MM.1S (cell line): ENCODE measurements around the gene NOX5.

Experiments used
- DNase-seq: peaks from one replicate; pipeline ENCODE4 v3.0.0-alpha.2; 2015
- H2AFZ ChIP-seq: fragments of 300-600 bp; sonication (generic); 2 replicates; pipeline ENCODE4 v1.6.0; 2016; ENCODE audit warnings: antibody characterized with exemption, low read length
- H3F3A ChIP-seq: fragments of 300-600 bp; sonication (generic); 2 replicates; pipeline ENCODE4 v1.6.1; 2016; ENCODE audit warnings: mild to moderate bottlenecking, antibody characterized with exemption, low read length, moderate library complexity, mixed read lengths; ENCODE audit not compliant: insufficient read depth
- H3K27ac ChIP-seq: fragments of 300-600 bp; sonication (generic); 2 replicates; pipeline ENCODE4 v1.5.1; 2016; ENCODE audit warnings: mild to moderate bottlenecking, low read length
- H3K27me3 ChIP-seq: fragments of 300-600 bp; sonication (generic); replicated peaks from 2 replicates; pipeline ENCODE4 v1.6.0; 2016; ENCODE audit warnings: low read length; ENCODE audit not compliant: insufficient read depth
- H3K36me3 ChIP-seq: fragments of 300-600 bp; sonication (generic); replicated peaks from 2 replicates; pipeline ENCODE4 v1.6.1; 2016; ENCODE audit warnings: mild to moderate bottlenecking, low read length, mixed read lengths; ENCODE audit not compliant: insufficient read depth
- H3K4me1 ChIP-seq: fragments of 300-600 bp; sonication (generic); 2 replicates; pipeline ENCODE4 v1.6.1; 2016; ENCODE audit warnings: low read length, mixed read lengths
- H3K4me2 ChIP-seq: fragments of 300-600 bp; sonication (generic); 2 replicates; pipeline ENCODE4 v1.6.0; 2016; ENCODE audit warnings: low read depth, low read length
- H3K4me3 ChIP-seq: fragments of 300-600 bp; sonication (generic); 2 replicates; pipeline ENCODE4 v1.5.1; 2016; ENCODE audit warnings: low read length, mixed read lengths
- H3K79me2 ChIP-seq: fragments of 300-600 bp; sonication (generic); 2 replicates; pipeline ENCODE4 v1.6.1; 2016; ENCODE audit warnings: mixed run types, low read length, mixed read lengths
- H3K9ac ChIP-seq: fragments of 300-600 bp; sonication (generic); 2 replicates; pipeline ENCODE4 v1.6.1; 2016; ENCODE audit warnings: low read length, mixed read lengths
- H3K9me2 ChIP-seq: fragments of 300-600 bp; sonication (generic); replicated peaks from 2 replicates; pipeline ENCODE4 v1.6.1; 2016; ENCODE audit warnings: mild to moderate bottlenecking, low read length, mixed read lengths; ENCODE audit not compliant: insufficient read depth
- H3K9me3 ChIP-seq: fragments of 300-600 bp; sonication (generic); replicated peaks from 2 replicates; pipeline ENCODE4 v1.6.1; 2016; ENCODE audit warnings: mild to moderate bottlenecking, low read length, mixed read lengths; ENCODE audit not compliant: insufficient read depth
- H4K20me1 ChIP-seq: fragments of 300-600 bp; sonication (generic); 2 replicates; pipeline ENCODE4 v1.6.1; 2016; ENCODE audit warnings: mild to moderate bottlenecking, low read length, moderate library complexity, mixed read lengths; ENCODE audit not compliant: insufficient read depth
- EZH2 ChIP-seq: fragments of 300-600 bp; sonication (generic); optimal IDR thresholded peaks from 2 replicates; pipeline ENCODE3; 2017; ENCODE audit warnings: low read depth, mild to moderate bottlenecking, antibody characterized with exemption, low read length, mixed read lengths
- EZH2phosphoT487 ChIP-seq: fragments of 300-600 bp; sonication (generic); IDR thresholded peaks from 2 replicates; pipeline ENCODE4 v1.6.1; 2018; ENCODE audit warnings: antibody characterized with exemption, low read length
- TF ChIP-seq, protein P1 (sequence below): fragments of 300-600 bp; sonication (generic); IDR thresholded peaks from 2 replicates; pipeline ENCODE4 v1.5.1; 2016; ENCODE audit warnings: antibody characterized with exemption, low read length, mixed read lengths

The NOX5 gene

DNA sequence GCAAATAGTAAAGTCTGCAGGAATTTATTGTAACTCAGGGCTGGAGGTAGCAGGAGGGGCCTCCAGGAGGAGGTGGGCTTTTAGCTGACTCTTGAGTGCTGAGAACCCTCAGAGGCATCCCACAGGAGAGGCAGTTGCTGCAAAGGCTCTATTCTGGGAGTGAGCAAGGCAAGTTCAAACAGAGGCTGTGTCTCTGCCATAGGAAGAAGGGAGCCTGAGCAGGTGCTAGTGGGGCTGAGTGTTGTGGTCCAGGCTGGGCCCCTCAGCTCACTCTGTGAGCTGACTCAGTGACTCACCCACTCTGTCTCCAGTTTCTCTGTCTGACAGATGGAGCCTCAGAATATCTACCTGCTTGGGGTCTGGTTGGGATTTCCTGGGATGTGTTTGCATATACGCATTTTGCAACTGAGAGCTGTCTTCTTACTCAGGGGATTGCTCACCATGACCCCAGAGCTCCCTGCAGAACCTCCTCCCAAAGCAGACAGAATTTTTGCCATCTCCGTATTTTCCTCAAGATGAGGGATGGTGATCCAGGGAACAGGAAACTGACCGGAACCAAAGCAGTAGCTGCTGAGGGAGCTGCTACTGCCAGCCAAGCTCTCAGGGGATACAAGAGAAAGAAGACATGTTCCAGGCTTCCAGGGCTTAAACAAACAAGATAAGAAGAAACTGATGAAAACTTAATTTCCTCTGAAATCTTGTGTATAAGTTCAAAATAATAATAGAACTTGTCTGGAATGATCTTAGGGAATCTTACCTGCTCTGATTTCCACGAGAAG, 13.6 kb upstream of the NOX5 start:
- H3K9me2 ChIP-seq = no peaks in the 10 kb centered on the region
- no peak for DNase-seq

DNA sequence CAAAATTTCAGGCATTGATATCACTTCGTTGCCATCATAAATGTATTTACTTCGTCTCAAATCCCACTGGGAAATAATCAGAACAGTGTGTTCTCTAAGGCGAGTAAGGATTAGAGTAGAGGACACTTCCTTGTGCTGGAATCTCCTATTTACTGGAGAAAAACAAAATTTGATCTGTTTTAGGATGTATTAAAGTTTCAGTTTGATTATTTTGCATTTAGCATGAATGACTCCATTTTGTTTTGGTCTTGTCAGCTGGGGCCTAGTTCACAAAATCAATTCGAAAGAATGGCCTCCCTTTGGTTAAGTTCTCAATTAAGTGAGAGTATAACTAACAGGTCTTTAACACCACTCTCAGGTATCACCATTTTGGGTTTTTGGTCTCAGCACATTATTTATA, 11.7 kb upstream of the NOX5 start:
- no peaks in the 10 kb centered on the region for H3K9me2 ChIP-seq
- TF ChIP-seq EZH2 (no peak), EZH2phosphoT487 (no peak)
- TF ChIP-seq, protein P1, sequence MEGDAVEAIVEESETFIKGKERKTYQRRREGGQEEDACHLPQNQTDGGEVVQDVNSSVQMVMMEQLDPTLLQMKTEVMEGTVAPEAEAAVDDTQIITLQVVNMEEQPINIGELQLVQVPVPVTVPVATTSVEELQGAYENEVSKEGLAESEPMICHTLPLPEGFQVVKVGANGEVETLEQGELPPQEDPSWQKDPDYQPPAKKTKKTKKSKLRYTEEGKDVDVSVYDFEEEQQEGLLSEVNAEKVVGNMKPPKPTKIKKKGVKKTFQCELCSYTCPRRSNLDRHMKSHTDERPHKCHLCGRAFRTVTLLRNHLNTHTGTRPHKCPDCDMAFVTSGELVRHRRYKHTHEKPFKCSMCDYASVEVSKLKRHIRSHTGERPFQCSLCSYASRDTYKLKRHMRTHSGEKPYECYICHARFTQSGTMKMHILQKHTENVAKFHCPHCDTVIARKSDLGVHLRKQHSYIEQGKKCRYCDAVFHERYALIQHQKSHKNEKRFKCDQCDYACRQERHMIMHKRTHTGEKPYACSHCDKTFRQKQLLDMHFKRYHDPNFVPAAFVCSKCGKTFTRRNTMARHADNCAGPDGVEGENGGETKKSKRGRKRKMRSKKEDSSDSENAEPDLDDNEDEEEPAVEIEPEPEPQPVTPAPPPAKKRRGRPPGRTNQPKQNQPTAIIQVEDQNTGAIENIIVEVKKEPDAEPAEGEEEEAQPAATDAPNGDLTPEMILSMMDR = no peak
- H3K79me2 ChIP-seq = no peaks in the 10 kb centered on the region
- no peak for DNase-seq
- H4K20me1 ChIP-seq = no peaks in the 10 kb centered on the region
- H3K9ac ChIP-seq = no peak overlapping the region
- H3F3A ChIP-seq = no peaks in the 10 kb centered on the region
- H3K4me3 ChIP-seq = no peak overlapping the region
- H3K4me1 ChIP-seq = no peaks in the 10 kb centered on the region
- no peak overlapping the region for H3K4me2 ChIP-seq
- no peaks in the 10 kb centered on the region for H3K27me3 ChIP-seq
- no peak overlapping the region for H3K27ac ChIP-seq
- H2AFZ ChIP-seq = no peak overlapping the region
- H3K9me3 ChIP-seq = no peaks in the 10 kb centered on the region
- H3K36me3 ChIP-seq = no peaks in the 10 kb centered on the region

More for the DNA sequence above, 13.6 kb upstream of the NOX5 start:
- H3K36me3 ChIP-seq = no peaks in the 10 kb centered on the region
- H3K79me2 ChIP-seq = no peaks in the 10 kb centered on the region
- no peak overlapping the region for H3K27ac ChIP-seq
- TF ChIP-seq EZH2phosphoT487 = no peak
- TF ChIP-seq, protein P1 = no peak
- no peak for TF ChIP-seq EZH2
- no peak overlapping the region for H2AFZ ChIP-seq
- no peaks in the 10 kb centered on the region for H4K20me1 ChIP-seq
- no peak overlapping the region for H3K9ac ChIP-seq
- no peaks in the 10 kb centered on the region for H3F3A ChIP-seq
- H3K4me2 ChIP-seq = no peak overlapping the region
- no peak overlapping the region for H3K4me3 ChIP-seq
- no peaks in the 10 kb centered on the region for H3K4me1 ChIP-seq
- no peaks in the 10 kb centered on the region for H3K27me3 ChIP-seq
- no peaks in the 10 kb centered on the region for H3K9me3 ChIP-seq

DNA sequence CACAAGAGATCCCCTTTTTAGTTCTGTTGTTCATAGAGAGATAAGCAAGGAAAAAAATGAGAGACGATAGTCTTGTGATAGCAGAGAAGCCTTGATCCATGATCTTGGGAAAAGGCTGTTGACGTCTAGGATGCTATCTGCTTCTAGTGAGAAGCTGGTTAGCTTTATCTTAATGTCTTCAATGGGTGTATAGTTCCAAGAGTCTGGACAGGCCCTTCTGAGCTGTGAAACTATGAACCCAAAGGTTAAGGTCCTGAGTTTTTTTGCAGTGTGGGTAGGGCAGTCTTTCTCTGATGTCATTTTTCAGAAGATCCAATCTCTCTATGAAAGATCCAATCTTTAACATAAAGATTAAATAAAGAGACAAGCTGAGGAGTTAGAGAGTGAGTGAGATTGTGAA, 10.5 kb upstream of the NOX5 start:
- no peaks in the 10 kb centered on the region for H3K27me3 ChIP-seq
- no peaks in the 10 kb centered on the region for H3K9me2 ChIP-seq
- no peak overlapping the region for H2AFZ ChIP-seq
- no peaks in the 10 kb centered on the region for H4K20me1 ChIP-seq
- H3F3A ChIP-seq = no peaks in the 10 kb centered on the region
- no peaks in the 10 kb centered on the region for H3K36me3 ChIP-seq
- H3K4me1 ChIP-seq = no peaks in the 10 kb centered on the region
- DNase-seq = no peak
- H3K9me3 ChIP-seq = no peaks in the 10 kb centered on the region
- H3K9ac ChIP-seq = no peak overlapping the region
- H3K27ac ChIP-seq = no peak overlapping the region
- no peak overlapping the region for H3K4me2 ChIP-seq
- no peak overlapping the region for H3K4me3 ChIP-seq
- H3K79me2 ChIP-seq = no peaks in the 10 kb centered on the region
- TF ChIP-seq EZH2 (no peak), EZH2phosphoT487 (no peak)
- TF ChIP-seq, protein P1 = no peak
